ENCODE data around the gene FAM53A.
A peak's percentile ranks its signal among the peaks of the same experiment; 100 is the strongest.
"Not testable (repeated sequence)": the region's sequence is repeated elsewhere in the genome, so short reads cannot be mapped to it uniquely, and the experiment has no call there.

FAM53A gene

DNA sequence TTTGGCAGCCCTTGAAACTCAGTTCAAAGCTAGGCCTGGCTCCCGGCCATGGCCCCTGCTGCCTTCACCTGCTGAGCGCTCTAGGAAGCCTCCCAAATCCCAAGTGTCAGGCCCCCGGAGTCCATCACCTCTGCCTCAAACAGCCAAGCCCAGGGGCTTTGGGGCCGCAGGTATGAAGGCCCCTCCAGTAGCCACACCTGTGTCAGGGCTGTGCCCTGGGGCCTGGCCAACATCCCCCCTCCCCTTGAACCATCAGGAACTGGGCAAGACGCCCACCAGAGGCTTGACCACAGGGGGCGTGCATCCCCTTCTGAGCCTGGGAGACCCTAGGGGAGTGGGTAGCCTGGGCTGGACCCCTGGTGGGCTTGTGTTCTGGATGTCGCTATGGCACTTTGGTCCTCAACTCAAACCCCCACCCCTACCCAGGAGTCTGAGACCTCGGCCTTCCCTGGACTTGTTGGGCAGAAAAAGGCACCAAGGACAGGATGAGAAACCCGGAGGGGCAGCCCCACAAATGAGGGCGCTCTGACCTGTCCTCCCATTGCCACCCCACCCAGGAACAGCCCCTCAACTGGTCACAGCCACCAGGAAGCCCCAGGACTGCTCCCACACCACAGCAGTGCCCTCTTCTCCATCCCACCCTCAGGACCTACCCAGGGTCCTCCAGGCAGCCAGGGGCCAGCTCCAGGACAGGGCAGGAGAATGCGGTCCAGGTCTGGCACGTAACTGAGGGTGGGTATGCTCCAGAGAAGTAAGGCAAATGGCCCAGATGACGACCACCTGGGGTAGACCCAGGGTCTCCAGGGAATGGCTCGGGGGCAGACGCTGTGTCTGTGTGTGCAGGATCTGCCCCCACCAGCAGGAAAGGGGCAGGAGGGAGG lies 32.2 kb upstream of the FAM53A start:
- no peak for DNase-seq

DNA sequence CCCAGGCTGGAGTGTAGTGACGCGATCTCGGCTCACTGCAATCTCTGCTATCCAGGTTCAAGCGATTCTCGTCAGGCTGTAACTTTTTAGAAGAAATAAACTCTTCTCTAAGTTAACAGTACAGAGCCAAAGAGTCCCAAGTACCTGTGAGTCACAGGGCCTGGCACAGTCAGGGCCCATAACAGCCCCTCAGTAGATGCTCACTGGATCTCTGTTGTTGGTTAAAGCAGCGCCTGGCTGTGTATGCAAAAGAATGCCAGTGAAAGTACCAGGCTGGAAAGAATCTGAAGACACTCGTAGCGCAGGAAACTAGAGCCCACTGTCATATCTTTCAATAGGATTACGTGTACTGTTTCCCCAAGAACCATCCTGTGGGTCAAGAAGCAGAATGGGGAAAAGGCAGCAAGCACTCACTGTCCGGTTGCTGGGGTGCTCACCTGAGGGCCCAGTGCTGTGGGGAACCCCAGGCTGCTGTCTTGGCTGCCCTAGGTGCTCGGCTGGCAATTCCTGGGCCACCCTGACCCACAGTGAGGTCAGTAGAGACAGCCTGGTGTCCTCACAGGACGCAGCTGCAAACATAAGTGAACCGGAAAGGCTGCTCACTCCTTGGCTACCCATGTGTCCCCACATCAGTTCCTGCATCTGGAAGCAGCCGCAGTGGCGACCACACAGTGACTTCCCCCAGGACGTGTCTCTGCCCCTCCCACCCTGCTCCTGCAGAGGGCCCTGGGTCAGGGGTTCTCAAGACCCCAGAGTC lies 31.1 kb upstream of the FAM53A start:
- no peak for DNase-seq

DNA sequence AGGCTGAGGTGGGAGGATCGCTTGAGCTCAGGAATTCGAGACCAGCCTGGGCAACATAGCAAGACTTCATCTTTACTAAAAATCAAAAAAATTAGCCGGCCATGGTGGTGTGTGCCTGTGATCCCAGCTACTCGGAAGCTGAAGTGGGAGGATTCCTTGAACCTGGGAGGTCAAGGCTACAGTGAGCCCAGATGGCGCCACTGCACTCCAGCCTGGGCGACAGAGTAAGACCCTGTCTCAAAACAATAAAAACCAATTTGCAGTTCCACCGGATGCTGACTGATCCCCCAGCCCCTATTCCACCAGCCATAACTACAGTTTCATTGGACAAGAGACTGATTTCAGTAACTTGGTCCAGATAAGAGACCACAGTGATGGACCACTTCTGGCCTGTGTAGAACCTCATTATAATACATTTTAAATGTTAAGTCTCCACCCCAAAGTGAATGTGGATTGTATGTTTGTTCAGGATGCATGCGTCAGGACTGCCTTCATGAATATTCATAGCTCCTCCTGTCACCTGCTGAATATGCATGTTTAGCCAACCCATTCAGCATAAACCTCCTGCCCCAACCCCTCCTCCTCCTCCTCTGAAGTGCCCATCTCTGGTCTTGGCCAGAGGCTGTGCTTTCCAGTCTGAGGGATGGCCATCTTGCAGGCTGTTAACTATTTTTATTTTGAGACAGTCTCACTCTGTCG lies 30.3 kb upstream of the FAM53A start:
- no peak for DNase-seq

DNA sequence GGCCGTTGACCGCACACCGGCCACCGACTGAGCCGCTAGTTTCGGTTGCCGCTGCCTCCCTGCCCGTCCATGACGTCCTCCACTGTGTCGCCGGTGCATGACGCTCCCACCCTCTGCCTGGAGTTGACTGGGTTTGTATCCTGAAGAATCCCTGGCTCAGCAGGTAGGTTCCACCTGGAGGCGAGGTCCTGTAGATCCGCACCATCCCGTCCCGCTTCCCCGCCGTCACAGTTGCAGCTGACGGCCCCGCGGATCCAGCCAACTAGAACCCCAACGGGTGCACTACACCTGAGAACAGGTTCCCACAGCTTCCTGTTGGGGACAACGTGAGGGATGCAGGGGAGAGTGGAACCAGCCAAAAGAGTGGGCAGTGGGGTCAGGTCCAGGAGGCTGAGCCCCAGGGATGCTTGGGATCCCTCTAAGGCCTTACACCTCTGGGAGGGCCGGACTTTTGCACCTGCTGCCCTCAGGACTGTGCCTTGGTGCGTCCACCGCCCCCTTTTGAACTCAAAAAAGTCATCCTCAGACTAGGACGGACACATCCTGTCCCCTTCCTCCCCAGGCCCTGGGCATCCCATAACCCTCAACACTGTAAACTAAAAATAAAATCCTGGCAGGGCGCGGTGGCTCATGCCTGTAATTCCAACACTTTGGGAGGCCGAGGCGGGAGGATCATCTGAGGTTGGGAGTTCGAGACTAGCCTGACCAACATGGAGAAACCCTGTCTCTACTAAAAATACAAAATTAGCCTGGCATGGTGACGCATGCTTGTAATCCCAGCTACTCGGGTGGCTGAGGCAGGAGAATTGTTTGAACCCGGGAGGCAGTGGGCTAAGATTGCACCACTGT lies 29.1 kb upstream of the FAM53A start:
- no peak for DNase-seq

DNA sequence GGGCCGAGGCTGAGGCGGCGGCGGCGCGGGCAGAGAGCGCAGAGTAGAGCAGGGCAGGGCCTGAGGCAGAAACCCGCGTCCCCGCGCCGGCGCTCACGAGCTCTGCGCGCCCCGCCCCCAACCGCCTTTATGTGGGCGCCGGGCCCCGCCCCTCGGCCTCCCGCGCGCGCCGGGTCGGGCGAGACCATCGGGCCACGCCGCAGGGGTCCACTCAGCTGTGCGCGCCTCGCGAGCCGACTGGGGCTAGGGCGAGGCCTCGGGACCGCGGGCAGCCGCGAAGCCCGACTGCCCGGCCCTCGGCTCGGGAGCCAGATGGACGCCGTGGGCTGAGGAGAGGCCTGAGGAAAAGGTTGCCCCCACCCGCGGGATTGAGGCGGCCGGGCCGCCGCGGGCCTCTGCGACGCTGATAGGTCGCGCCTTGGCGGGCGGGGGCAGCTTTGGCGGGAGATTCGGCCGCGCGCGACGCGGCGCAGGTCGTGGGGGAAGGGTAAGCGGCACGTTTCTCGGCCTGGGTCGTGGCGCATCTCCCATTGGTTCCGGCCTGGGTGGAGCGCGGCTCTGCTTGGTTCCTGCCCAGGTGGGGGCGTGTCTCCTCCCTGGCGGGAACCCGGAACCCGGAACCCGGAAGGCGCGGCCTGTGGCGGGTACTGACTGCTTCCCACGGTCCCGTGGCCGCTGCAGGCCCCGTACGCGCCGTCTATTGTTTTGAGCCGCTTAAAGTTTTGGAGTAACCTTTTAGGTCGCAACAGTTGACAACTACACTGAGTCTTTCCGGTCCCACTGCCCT lies 28.3 kb upstream of the FAM53A start, which contains the start of gene SLBP:
Gene SLBP (minus strand): TSS at position 104 of the 787 bp plus-strand sequence. CDS start 131 bp downstream, outside the sequence.
- DNase-seq: peak; percentile 81

DNA sequence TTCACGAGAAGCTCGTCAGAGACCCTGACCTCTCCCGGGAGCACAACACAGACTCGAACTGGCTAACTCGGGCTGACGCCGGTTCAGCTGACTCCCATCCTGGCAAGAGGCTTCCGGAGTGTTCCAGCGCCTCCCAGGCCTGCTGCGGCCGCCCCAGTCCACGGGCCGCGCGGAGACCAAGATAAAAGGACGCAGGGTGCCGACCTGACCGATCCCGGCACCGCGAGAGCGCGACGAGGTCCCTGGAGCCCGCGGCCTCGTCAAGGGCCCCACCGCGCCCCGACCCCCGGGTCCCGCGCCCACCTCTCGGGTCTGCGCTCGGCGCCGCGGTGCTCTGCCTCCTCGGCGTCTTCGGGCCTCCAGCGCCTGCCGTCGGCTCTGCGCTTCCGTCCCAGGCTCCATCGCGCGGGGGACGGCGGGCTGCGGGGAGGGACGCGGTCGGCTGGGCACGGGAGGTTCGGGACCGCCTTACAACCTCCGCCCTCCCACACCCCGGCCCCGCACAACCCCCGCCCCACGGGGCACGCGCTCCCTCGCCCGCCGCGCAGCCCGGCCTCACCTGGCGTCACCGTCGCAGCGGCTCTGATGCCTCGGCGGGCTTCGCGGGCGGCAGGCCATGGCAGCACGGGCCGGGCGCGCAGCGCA lies 27.6 kb upstream of the FAM53A start:
- no peak for DNase-seq

DNA sequence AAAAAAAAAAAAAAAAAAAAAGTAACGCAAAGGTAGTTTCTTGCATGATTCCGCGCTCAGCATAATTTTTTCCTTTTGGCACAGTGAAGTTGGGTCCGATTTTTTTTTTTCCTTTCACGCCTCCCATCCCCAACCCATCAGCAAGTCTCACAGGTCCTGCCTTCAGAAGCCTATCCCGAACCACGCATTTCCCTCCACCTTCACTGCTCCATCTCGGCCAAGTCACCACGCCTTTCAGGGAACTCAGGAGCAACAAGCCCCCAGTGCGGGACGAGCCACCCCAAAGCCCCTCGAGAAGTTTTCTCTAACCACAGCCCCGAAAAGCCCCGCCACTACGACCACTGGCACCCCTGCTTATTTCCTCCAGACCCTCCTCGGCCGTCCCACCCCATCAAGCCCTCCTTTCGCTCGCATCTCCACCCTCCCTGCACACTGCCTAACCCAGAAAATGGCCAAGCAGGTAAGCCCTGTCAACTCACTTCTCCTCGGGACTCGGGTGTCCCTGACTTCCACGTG lies 27.0 kb upstream of the FAM53A start:
- DNase-seq: no peak

DNA sequence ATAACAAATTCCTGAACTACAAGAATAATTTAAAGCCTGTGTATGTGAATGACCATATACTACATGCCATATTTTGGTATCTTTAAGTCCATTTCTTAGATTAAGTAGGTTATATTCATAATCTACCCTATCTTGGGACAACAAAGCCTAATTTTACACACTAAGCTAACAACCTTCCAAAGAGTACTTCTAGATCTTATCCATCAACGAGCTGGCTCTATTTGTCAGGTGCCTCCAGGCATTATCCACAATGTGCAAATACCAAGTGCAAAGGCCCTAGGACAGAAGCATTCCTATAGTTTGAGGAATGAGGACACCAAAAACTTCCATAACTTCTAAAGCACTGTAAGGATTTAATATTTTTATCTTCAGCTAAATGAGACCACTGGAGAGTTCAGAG lies 24.5 kb upstream of the FAM53A start:
- DNase-seq: no peak

DNA sequence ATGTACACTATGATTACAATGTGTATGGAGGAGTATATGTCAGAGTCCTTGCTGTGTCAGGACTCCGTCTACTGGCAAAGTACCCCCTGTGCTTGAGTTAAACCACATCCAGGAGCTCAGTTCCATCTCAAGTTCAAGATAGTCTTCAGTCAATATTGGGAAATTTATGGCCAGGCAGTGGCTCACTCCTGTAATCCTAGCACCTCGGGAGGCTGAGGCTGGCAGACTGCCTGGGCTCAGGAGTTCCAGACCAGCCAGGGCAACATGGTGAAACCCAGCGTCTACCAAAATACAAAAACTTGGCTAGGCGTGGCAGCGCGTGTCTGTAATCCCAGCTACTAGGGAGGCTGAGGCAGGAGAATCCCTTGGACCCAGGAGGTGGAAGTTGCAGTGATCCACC lies 22.2 kb upstream of the FAM53A start:
- DNase-seq: no peak

DNA sequence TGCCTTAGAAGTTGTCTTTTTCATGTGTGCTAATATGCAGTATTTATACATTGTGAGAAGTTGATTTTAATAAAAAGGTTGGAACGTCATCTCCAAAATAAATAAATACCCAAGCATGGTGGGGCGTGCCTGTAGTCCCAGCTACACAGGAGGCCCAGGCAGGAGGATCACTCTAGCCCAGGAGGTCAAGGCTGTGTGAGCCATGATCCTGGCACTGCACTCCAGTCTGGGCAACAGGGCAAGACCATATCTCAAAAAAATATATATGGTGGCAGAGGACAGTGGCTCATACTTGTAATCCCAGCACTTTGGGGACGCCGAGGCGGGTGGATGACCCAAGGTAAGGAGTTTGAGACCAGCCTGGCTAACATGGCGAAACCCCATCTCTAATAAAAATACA lies 21.6 kb upstream of the FAM53A start:
- no peak for DNase-seq

DNA sequence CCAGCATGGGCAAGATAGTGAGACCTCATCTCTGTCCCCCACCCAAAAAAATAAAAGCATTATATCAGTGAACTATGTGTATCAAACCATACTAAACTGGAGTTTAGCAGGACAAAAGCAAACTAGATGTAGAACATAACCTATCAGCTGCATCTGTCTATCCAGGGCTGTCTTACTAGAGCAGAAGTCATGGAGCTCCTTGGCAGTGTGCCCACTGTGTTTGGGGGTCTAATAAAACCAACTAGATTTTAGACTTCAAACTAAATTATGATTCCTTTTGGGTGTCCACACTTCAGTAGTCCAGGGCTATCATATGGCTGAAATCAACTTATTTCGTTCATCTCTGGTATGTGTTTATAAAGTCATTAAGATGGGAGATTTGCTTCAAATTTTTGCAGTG lies 19.8 kb upstream of the FAM53A start:
- DNase-seq: no peak

DNA sequence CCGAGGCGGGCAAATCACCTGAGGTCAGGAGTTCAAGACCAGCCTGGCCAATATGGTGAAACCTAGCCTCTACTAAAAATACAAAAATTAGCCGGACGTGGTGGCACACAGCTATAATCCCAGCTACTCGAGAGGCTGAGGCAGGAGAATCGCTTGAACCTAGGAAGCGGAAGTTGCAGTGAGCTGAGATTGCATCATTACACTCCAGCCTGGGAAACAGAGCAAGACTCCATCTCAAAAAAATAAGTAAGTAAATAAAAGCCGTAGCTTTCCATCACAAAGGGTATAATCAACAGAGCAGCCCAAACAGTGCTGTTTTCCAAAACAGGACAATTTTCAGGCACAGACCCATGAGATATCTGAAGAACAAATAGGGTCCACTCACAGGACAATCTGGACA lies 17.6 kb upstream of the FAM53A start:
- not testable (repeated sequence) for DNase-seq

DNA sequence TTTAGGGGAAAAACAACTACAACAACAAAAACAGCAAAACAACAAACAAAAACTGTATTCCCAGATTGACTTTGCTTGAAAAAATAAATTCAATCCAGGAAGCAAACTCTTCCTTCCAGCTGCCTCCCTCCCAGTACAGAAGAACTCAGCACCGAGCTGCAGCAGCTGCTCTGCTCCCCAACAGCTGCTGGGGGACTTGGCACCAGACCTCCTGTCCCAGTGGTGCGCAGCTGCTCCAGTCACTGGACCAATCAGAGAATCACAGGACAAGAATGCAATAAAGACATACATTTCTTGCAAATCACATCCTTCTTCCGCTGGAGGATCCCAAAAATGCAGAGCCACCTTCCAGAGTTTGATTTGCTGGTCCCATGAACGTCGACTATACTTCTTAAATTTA lies 11.8 kb upstream of the FAM53A start:
- DNase-seq: no peak

DNA sequence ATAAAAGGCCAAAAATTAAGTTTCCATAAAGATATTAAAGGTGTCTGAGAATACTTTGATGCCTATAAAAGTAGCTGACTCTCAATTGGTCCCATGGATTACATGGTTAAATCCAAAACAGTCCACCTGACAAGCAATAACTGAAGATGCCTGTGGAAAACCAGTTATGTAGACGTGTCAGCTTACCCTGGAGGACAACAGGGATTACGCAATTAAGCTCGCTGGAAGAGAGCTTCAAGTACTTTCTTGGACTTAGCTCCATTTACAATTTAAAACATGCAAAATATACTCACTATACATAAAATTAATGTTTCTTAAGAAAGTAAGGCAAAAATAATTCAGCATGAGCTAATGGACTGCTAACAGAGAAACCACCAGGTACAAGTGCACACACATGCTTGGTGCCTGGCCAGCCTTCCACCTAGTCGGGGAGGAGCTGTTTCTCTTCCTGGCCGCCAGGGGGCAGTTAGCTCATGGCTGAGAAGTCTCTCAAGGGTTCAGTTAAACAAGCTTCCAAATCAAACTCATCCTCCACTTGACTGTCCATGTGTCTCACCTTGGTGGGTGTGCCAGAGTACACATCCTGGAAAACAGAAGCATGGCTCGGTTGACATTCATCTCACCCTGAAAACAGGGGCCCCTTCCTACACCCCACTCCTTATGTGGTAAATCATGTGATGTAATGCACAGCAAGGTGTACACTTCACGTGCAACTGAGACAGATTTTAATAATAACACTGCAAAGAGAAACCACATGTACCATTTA lies 9.2 kb upstream of the FAM53A start:
- no peak for DNase-seq

DNA sequence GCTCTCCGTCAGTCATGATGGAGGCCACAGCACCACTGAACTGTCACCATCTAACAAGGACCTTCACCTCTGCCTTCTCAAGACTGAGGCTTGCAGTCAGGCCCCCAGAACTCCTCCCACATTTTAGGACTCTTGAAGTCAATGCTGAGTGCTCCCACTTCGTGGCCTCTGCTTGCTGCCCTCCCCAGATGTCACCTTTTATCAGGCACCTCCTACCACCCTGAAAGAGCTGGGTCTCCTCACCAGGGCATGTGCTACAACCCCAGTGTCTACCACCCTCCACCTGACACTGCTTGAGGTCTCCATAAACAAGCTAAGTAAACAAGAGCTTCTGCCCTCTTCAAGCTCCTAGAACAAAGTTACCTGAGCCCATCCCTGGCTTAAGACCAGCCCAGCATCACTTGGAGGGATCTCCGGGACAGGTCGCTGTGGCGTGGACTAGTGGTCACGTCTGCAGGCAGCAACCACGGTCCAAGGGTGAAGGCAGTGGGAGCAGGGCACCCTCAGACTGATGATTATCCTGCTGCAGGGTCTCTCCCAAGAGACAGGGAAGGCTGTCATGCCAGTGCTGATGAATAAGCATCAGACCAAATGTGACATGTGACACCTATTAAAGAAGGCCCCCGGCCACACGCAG lies 7.7 kb upstream of the FAM53A start:
- DNase-seq: no peak

DNA sequence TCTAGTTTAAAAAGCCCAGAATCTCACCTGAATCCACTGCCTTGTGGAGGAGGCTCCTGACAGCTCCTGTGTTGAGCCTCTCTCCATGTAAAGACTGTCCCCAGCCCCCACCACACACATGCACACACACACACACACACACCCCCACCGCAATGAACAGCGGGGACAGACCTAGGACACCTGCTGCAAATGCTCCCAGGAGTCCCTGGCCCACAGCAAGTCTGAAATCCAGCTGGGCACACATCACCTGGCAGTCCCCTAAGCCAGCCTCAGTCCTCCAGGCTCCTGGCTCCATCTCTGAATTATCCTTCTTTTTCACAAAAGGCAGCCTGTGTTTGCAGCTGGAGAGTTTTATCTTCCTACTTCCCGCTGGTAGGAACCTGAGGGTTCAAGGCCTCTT lies 6.6 kb upstream of the FAM53A start:
- DNase-seq: no peak

DNA sequence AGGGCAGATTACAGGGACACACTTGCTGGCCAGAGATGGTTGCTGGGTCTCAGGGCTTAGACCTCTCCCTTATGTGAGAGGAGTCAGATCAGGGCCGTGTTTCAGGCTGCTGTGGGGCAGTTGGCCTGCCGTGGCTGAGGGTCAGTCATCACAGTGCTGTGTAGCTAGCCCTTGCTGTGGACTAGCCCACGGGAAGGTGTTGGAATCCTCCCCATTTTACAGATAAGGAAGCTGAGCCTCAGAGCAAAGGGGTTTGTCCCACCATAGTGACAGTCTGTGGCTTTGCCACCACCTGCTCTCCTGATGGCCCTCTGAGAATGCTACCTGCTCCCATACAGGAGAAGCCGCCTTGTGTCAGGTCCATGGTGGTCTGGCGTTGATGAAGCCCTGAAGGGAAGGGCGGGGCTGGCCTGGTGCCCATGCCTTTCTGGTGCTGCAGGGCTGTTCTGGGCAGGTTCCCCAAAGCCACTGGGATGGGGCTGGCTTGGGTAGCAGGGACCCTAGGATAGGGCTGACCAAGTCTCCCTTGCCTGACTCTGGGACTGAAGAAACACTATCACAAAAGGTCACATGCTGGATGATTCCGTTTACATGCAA lies 2.4 kb upstream of the FAM53A start:
- no peak for DNase-seq

DNA sequence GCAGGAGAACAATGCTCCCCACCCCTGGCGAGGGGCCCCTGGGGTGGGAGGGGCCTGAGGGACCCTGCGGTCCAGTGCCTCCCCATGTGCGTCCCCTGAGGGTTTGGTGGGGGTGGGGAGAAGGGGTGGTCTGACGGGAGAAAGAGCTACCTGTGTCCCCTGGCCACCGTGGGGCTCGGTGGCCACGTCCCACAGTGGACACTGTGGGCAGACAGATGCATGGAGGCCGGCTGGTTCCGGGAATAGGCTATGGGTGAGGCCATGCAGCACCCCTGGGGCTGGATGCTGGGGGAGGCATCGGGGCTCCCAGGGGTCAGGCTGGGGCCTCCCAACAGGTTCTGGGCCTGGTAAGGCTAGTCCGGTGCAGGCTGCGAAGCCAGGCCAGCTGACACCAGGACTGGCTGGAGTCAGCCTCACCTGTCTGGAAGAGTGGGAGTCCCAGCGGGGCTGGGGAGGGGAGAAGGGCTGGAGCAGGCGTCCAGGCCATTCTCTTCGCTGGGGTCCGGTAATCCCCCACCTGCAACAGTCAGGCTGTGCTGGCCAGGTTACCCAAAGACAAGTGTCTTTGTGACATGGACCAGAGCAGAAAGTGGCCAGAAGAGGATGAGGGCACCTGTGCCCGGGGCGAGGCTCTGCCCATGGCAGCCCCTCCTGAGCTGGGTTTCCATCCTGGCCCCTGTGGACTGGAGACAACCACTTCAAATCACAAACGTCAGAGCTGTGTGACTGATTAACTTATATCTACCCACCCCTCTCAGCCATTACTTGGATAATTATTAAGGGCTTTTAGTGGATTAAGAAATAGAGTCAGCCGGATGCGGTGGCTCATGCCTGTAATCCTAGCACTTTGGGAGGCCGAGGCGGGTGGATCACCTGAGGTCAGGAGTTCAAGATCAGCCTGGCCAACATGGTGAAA lies 1.4 kb upstream of the FAM53A start:
- DNase-seq: no peak
